ENCODE measurements around the gene GPC1. TPM values are rescaled to one million over a fixed set of nuclear protein-coding genes. Genes with fewer than 3 reads are reported as not detected.

Gene GPC1
- total and polyA plus RNA-seq, 2 of the 13 experiments (the other 11 are each of a cell fraction or from before 2014, with no cell fraction given) = 4.0 to 5.5 TPM

- TF ChIP-seq ZBTB8A (CRISPR knock-in tag; IDR thresholded peaks at IDR 0.05; ENCODE audit: borderline replicate concordance, low read depth) (no peak), CENPBD1 (CRISPR knock-in tag; IDR thresholded peaks at IDR 0.05; ENCODE audit: borderline replicate concordance, low read depth) (no peak), NR2F1 (CRISPR knock-in tag; IDR thresholded peaks at IDR 0.05) (no peak), ZNF761 (CRISPR knock-in tag; conservative IDR thresholded peaks at IDR 0.05) (no peak), SMARCC2 (IDR thresholded peaks at IDR 0.05) (no peak), ZNF138 (CRISPR knock-in tag; IDR thresholded peaks at IDR 0.05; ENCODE audit: low read depth) (no peak), XBP1 (CRISPR knock-in tag; IDR thresholded peaks at IDR 0.05) (no peak), ZBTB10 (CRISPR knock-in tag; IDR thresholded peaks at IDR 0.05; ENCODE audit: borderline replicate concordance) (no peak), POLR2AphosphoS5 (IDR thresholded peaks at IDR 0.05; ENCODE audit: low read depth, low read length) (no peak), ZNF777 (CRISPR knock-in tag; IDR thresholded peaks at IDR 0.05) (0 out of 2 replicates have a peak, but pooled peaks have one; percentile 26), ZNF598 (CRISPR knock-in tag; IDR thresholded peaks at IDR 0.05; ENCODE audit: borderline replicate concordance) (no peak)
Measured at GRCh38 chr2:240452462-240453256, 17.2 kb downstream of the GPC1 start (continued).
